IPS-15b (cell line): ENCODE measurements around the gene TLE7.
A peak's percentile ranks its signal among the peaks of the same experiment; 100 is the strongest.

Experiments used
- H3K27me3 ChIP-seq: one replicate; pipeline ENCODE4 v1.6.1; 2013; ENCODE audit warnings: low read length; ENCODE audit not compliant: control insufficient read depth, insufficient read depth
- H3K36me3 ChIP-seq: one replicate; pipeline ENCODE4 v1.6.1; 2013; ENCODE audit warnings: low read length; ENCODE audit not compliant: control insufficient read depth, insufficient read depth
- H3K4me1 ChIP-seq: one replicate; pipeline ENCODE4 v1.6.1; 2013; ENCODE audit warnings: mild to moderate bottlenecking, low read length; ENCODE audit not compliant: control insufficient read depth, insufficient read depth
- H3K4me3 ChIP-seq: one replicate; pipeline ENCODE4 v1.5.1; 2013; ENCODE audit warnings: low read depth, low read length
- H3K9ac ChIP-seq: one replicate; pipeline ENCODE4 v1.6.1; 2013; ENCODE audit warnings: low read depth, mild to moderate bottlenecking, low read length
- H3K9me3 ChIP-seq: one replicate; pipeline ENCODE4 v1.6.1; 2013; ENCODE audit warnings: mild to moderate bottlenecking, low read length; ENCODE audit not compliant: control insufficient read depth, insufficient read depth

Gene TLE7

GRCh38 chr16:71442051-71442440, at the start of gene TLE7:
Gene TLE7, minus strand, starts transcription at chr16:71442054. Its CDS starts 8,730 bp downstream, at chr16:71433324.
- no peaks in the 10 kb centered on the region for H3K27me3 ChIP-seq
- H3K9me3 ChIP-seq = no peaks in the 10 kb centered on the region
- peak within 1 kb of the TSS; percentile 8 for H3K4me3 ChIP-seq
- H3K4me1 ChIP-seq = no peaks in the 10 kb centered on the region
- H3K9ac ChIP-seq = no peak within 1 kb of the TSS
- no peaks in the 10 kb centered on the region for H3K36me3 ChIP-seq

DNA sequence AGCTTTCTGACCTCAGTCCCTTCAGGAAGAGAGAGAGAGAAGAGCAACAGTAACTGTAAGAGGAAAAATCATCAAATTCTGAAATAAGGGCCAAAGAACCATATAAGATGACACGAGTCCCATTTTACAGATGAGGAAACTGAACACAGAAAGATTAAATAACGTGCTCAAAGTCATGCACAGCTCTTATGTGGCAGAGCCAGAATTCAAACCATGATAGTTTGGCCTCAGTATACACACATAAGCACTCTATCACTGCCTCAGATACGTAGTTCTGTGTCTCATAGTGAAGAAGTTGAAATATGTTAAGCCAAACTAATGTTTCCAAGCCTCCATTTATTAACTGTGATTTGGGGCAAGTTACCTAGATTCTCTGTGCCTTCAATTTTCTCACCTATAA, 49.2 kb upstream of the TLE7 start:
- H3K36me3 ChIP-seq = no peaks in the 10 kb centered on the region
- no peak overlapping the region for H3K9ac ChIP-seq
- no peak overlapping the region for H3K4me3 ChIP-seq
- no peaks in the 10 kb centered on the region for H3K4me1 ChIP-seq
- H3K27me3 ChIP-seq = no peaks in the 10 kb centered on the region
- no peaks in the 10 kb centered on the region for H3K9me3 ChIP-seq

GRCh38 chr16:71490361-71490760, 48.5 kb upstream of the TLE7 start:
- Histone ChIP-seq H3K9me3 (no peaks in the 10 kb centered on the region), H3K4me3 (no peak overlapping the region), H3K27me3 (no peaks in the 10 kb centered on the region), H3K36me3 (no peaks in the 10 kb centered on the region), H3K4me1 (no peaks in the 10 kb centered on the region), H3K9ac (no peak overlapping the region)

DNA sequence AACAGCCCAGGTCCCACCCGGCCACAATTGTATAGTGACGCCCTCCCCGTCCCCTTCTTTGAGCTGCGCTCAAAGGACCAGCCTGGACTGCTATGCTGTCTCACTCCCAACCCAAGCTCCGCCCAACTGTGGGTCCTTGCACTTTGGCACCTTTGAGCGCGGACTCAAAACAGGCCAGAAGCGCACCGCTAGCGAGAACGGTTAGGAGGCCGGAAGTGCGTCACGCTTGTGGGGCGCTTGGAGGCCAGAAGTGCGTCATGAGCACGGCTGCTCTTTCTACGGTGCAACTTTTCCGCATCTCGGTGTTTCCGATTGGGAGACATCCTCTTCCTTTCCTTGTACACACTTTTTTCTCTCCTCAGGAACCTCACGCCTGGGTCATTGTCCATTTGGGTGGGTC, 47.3 kb upstream of the TLE7 start, which contains the start of gene ZNF19:
Gene ZNF19, minus strand, starts transcription at position 203 of the 400 bp plus-strand sequence. CDS start 7,210 bp downstream, outside the sequence.
- Histone ChIP-seq H3K9me3 (no peaks in the 10 kb centered on the region), H3K27me3 (no peaks in the 10 kb centered on the region), H3K4me1 (no peaks in the 10 kb centered on the region), H3K36me3 (no peaks in the 10 kb centered on the region), H3K9ac (no peak within 1 kb of the TSS), H3K4me3 (no peak within 1 kb of the TSS)

- no peaks in the 10 kb centered on the region for H3K4me1 ChIP-seq
- no peaks in the 10 kb centered on the region for H3K27me3 ChIP-seq
- no peaks in the 10 kb centered on the region for H3K36me3 ChIP-seq
- peak overlapping the region; percentile 90 for H3K4me3 ChIP-seq
- peak overlapping the region; percentile 86 for H3K9ac ChIP-seq
- no peaks in the 10 kb centered on the region for H3K9me3 ChIP-seq
Observed at GRCh38 chr16:71484006-71484893, 42.4 kb upstream of the TLE7 start.

GRCh38 chr16:71482569-71482968, 40.7 kb upstream of the TLE7 start:
- H3K27me3 ChIP-seq = no peaks in the 10 kb centered on the region
- H3K9me3 ChIP-seq = no peaks in the 10 kb centered on the region
- H3K4me3 ChIP-seq = no peak overlapping the region
- no peaks in the 10 kb centered on the region for H3K4me1 ChIP-seq
- H3K9ac ChIP-seq = no peak overlapping the region
- no peaks in the 10 kb centered on the region for H3K36me3 ChIP-seq

DNA sequence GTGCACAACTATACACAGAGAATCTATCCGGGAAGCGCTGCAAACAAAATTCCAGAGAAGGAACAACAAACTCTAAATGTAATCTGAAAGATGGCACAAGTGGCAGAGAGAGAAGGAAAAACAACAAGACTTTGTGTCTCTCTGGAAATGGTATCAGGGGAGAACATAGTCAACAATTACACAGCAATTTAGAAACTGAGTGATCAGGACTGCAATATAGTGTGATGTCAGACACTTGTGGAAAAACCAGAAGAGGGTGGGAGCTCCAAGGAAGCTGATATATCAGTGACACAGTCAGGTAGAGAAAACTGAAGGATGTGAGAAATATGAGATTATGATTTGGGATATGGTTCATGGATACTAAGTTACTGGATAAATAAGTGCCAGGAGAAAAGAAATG, 39.1 kb upstream of the TLE7 start:
- Histone ChIP-seq H3K9ac (no peak overlapping the region), H3K27me3 (no peaks in the 10 kb centered on the region), H3K4me3 (no peak overlapping the region), H3K9me3 (no peaks in the 10 kb centered on the region), H3K4me1 (no peaks in the 10 kb centered on the region), H3K36me3 (no peaks in the 10 kb centered on the region)

GRCh38 chr16:71479420-71479819, 37.6 kb upstream of the TLE7 start:
- Histone ChIP-seq H3K4me3 (no peak overlapping the region), H3K27me3 (no peaks in the 10 kb centered on the region), H3K4me1 (no peaks in the 10 kb centered on the region), H3K36me3 (no peaks in the 10 kb centered on the region), H3K9me3 (no peaks in the 10 kb centered on the region), H3K9ac (no peak overlapping the region)

DNA sequence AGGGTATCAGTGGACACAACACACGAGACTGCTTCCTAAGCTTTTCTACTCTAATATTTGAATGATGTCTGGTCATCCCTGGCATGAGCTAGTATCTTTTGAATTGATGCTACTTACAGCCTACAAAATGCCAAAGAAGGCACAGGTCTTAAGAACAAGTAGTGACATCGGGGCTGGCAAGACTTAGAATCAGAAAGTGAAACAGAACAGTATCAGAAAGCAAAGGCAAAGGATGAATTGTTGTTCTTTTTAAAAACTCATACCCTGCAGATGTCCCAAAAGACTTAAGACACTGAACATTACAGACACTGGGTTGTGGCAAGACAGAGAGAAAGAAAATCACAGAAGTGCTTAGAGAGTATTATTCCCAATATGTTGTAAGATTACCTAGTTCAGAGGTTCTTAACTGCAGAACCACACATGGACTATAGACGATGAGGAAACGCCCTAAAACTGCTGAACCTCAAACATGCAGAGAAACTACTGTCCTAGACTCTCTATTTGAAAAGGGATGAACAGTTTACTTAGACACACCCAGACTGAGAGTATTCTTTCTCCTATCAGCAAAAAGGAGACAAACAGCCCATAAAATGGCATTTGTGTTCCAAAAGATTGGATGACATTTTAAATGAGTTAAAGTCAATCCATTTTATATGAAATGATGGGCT, 34.7 kb upstream of the TLE7 start:
- no peak overlapping the region for H3K4me3 ChIP-seq
- no peaks in the 10 kb centered on the region for H3K9me3 ChIP-seq
- no peak overlapping the region for H3K9ac ChIP-seq
- no peaks in the 10 kb centered on the region for H3K36me3 ChIP-seq
- H3K27me3 ChIP-seq = no peaks in the 10 kb centered on the region
- H3K4me1 ChIP-seq = no peaks in the 10 kb centered on the region

DNA sequence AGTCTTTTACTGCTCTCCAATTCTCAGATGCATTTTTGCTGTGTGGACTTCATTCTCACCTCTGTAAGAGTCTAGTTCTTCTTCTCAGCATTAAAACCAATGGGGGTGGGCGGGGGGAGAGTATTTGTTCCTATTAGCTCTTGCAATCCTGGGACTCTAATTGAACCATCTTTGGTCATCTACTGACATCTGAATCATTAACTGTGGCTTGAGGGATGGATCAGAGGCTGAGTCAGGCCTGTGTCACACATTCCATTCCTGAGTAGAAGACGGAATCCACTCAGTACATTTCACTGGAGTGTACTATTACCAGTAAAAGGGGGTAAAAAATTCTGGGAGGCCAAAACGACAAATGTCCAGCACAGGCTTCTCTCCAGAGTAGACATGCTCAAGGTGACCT, 33.0 kb upstream of the TLE7 start:
- Histone ChIP-seq H3K4me3 (no peak overlapping the region), H3K4me1 (no peaks in the 10 kb centered on the region), H3K9ac (no peak overlapping the region), H3K27me3 (no peaks in the 10 kb centered on the region), H3K36me3 (no peaks in the 10 kb centered on the region), H3K9me3 (no peaks in the 10 kb centered on the region)

- Histone ChIP-seq H3K27me3 (no peaks in the 10 kb centered on the region), H3K9me3 (no peaks in the 10 kb centered on the region), H3K9ac (no peak overlapping the region), H3K36me3 (no peaks in the 10 kb centered on the region), H3K4me1 (no peaks in the 10 kb centered on the region), H3K4me3 (no peak overlapping the region)
Observed at GRCh38 chr16:71473891-71474290, 32.0 kb upstream of the TLE7 start.

DNA sequence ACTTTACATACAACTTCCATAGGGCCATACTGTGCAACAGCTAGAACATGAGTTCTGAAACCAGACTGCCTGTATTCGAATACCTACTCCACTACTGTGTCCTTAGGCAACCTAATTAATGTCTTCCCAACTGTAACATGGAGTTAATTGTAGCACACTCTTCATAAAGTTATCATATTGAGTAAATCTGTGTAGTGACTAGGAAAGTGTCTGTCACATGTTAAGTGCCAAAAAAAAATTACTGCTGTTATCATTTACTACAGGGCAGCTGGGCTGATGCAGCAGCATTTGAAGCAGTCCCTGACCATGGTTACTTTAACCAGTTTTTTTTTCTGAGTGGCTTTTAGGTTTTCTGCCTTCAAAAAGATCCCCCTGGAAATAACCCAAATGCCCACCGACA, 31.1 kb upstream of the TLE7 start:
- H3K4me3 ChIP-seq = no peak overlapping the region
- H3K4me1 ChIP-seq = no peaks in the 10 kb centered on the region
- H3K9ac ChIP-seq = no peak overlapping the region
- H3K9me3 ChIP-seq = no peaks in the 10 kb centered on the region
- H3K27me3 ChIP-seq = no peaks in the 10 kb centered on the region
- no peaks in the 10 kb centered on the region for H3K36me3 ChIP-seq
